ENCODE measurements around the gene CPA4. TPM values are rescaled to one million over a fixed set of nuclear protein-coding genes. Genes with fewer than 3 reads are reported as not detected.
A peak's percentile ranks its signal among the peaks of the same experiment; 100 is the strongest.

The CPA4 gene
- total RNA-seq, 6 experiments from 2014 or later: not detected

GRCh38 chr7:130294314-130294713, 1.4 kb downstream of the CPA4 start:
- WGBS (ENCODE audit: insufficient coverage, low coverage, low lambda C conversion rate, missing lambda C conversion rate): 33% methylated on average over 1 of the region's 5 CpGs
- Histone ChIP-seq H3K4me3 (no peak overlapping the region), H3K9me3 (no peaks in the 10 kb centered on the region), H3K27me3 (no peaks in the 10 kb centered on the region), H3K27ac (no peak overlapping the region), H3K36me3 (no peaks in the 10 kb centered on the region), H3K4me1 (no peaks in the 10 kb centered on the region)
- DNase-seq: no peak
- TF ChIP-seq CTCF (IDR thresholded peaks at IDR 0.05): no peak
- no peak for TF ChIP-seq POLR2A (IDR thresholded peaks at IDR 0.05)
- ATAC-seq: no peak
- intact Hi-C loops (cut with DNase I): no loop called here

- 85% methylated on average over 13 of the region's 13 CpGs for WGBS (ENCODE audit: insufficient coverage, low coverage, low lambda C conversion rate, missing lambda C conversion rate)
- TF ChIP-seq CTCF (IDR thresholded peaks at IDR 0.05) (no peak), POLR2A (IDR thresholded peaks at IDR 0.05) (no peak)
- H3K27me3 ChIP-seq: no peaks in the 10 kb centered on the region
These were observed 3.4 kb downstream of the CPA4 start for GRCh38 chr7:130296221-130296951.

GRCh38 chr7:130297628-130298543, 4.9 kb downstream of the CPA4 start:
- no peaks in the 10 kb centered on the region for H3K9me3 ChIP-seq
- 79% methylated on average over 7 of the region's 20 CpGs for WGBS (ENCODE audit: insufficient coverage, low coverage, low lambda C conversion rate, missing lambda C conversion rate)
- DNase-seq: no peak
- H3K27ac ChIP-seq: no peak overlapping the region
- H3K27me3 ChIP-seq: no peaks in the 10 kb centered on the region
- no peak overlapping the region for H3K4me3 ChIP-seq
- no peaks in the 10 kb centered on the region for H3K4me1 ChIP-seq
- H3K36me3 ChIP-seq: no peaks in the 10 kb centered on the region
- TF ChIP-seq CTCF (IDR thresholded peaks at IDR 0.05): no peak
- TF ChIP-seq POLR2A (IDR thresholded peaks at IDR 0.05): no peak
- ATAC-seq: no peak
- intact Hi-C loops (cut with DNase I): no loop called here

More at GRCh38 chr7:130296221-130296951, 3.4 kb downstream of the CPA4 start:
- DNase-seq (no peak), ATAC-seq (no peak)
- Histone ChIP-seq H3K9me3 (no peaks in the 10 kb centered on the region), H3K4me1 (no peaks in the 10 kb centered on the region), H3K36me3 (no peaks in the 10 kb centered on the region), H3K4me3 (no peak overlapping the region), H3K27ac (no peak overlapping the region)
- intact Hi-C loops (cut with DNase I): no loop called here

- intact Hi-C loops (cut with DNase I): no loop called here
- no peak for TF ChIP-seq CTCF (IDR thresholded peaks at IDR 0.05)
- no peak for TF ChIP-seq POLR2A (IDR thresholded peaks at IDR 0.05)
- WGBS (ENCODE audit: insufficient coverage, low coverage, low lambda C conversion rate, missing lambda C conversion rate): 47% methylated on average over 5 of the region's 5 CpGs
- Histone ChIP-seq H3K27ac (no peak overlapping the region), H3K36me3 (no peaks in the 10 kb centered on the region), H3K9me3 (no peaks in the 10 kb centered on the region), H3K27me3 (no peaks in the 10 kb centered on the region), H3K4me1 (no peaks in the 10 kb centered on the region), H3K4me3 (no peak overlapping the region)
- DNase-seq (peak in 2 of 3 donors; percentile 64 to 73), ATAC-seq (peak; percentile 72 to 98 (median 91))
These were observed 5.8 kb downstream of the CPA4 start for GRCh38 chr7:130298544-130299326.
